Gastroesophageal sphincter (tissue), 3 donors: Measurements from ENCODE around the gene TMEM242.

Source experiments
- EP300 ChIP-seq: sonication (generic); formaldehyde crosslinking; IDR thresholded peaks from one replicate; pipeline ENCODE4 v1.6.1; 2017; ENCODE audit warnings: antibody characterized with exemption, mild to moderate bottlenecking
- POLR2A ChIP-seq, 2 donors: fragments of 450-650 bp; IDR thresholded peaks; one replicate each; pipeline ENCODE4 v1.6.1; 2017; ENCODE audit warnings: antibody characterized with exemption in 2 of 2, mild to moderate bottlenecking in 2 of 2, moderate library complexity in 1 of 2
- POLR2AphosphoS5 ChIP-seq: sonication (generic); formaldehyde crosslinking; IDR thresholded peaks from one replicate; pipeline ENCODE4 v1.6.1; 2017; ENCODE audit warnings: antibody characterized with exemption
- TF ChIP-seq, protein P1 (sequence below), 4 experiments: fragments of 200-600 bp in 2 of 4; fragments of 450-650 bp in 2 of 4; sonication (generic) in 1 of 4; IDR thresholded peaks; one replicate each; pipeline ENCODE4 v1.5.1; 2017 to 2019; ENCODE audit warnings: antibody characterized with exemption in 4 of 4, mild to moderate bottlenecking in 2 of 4, moderate library complexity in 2 of 4

DNA sequence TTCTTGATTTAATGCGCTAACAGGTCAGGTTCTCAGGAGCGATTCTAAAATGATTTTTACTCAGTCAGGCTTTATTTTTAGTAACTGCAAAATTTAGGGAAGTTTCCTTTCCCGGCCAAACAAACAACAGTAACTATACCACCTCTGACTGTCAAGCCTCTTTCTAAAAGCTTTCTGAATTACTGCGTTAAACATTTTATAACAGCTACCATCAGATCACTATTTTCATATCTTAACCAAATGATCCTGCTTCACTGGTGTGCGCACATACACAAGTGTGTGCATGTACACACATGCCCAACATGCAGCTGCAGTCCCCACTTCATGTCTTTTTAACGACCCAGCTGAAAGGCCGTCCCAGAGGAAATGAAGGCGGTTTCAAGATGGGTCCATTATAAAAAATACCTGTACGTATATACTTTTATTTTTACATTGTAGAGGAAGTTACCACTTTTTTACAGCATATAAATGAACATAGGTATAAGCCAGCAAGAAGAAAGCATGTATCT lies 25.0 kb downstream of the TMEM242 start:
- TF ChIP-seq, protein P1, sequence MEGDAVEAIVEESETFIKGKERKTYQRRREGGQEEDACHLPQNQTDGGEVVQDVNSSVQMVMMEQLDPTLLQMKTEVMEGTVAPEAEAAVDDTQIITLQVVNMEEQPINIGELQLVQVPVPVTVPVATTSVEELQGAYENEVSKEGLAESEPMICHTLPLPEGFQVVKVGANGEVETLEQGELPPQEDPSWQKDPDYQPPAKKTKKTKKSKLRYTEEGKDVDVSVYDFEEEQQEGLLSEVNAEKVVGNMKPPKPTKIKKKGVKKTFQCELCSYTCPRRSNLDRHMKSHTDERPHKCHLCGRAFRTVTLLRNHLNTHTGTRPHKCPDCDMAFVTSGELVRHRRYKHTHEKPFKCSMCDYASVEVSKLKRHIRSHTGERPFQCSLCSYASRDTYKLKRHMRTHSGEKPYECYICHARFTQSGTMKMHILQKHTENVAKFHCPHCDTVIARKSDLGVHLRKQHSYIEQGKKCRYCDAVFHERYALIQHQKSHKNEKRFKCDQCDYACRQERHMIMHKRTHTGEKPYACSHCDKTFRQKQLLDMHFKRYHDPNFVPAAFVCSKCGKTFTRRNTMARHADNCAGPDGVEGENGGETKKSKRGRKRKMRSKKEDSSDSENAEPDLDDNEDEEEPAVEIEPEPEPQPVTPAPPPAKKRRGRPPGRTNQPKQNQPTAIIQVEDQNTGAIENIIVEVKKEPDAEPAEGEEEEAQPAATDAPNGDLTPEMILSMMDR (IDR thresholded peaks at IDR 0.05), result no peak
- TF ChIP-seq POLR2A (IDR thresholded peaks at IDR 0.05), result no peak
- TF ChIP-seq POLR2AphosphoS5, result no peak
- no peak for TF ChIP-seq EP300
